ENCODE measurements around the gene CACNA2D2.

GRCh38 chr3:50314342-50314741 lies 189.1 kb downstream of the CACNA2D2 start:
- no peak for TF ChIP-seq RFX5 (IDR thresholded peaks at IDR 0.05; ENCODE audit: low read depth, low read length)
- TF ChIP-seq, protein P1, sequence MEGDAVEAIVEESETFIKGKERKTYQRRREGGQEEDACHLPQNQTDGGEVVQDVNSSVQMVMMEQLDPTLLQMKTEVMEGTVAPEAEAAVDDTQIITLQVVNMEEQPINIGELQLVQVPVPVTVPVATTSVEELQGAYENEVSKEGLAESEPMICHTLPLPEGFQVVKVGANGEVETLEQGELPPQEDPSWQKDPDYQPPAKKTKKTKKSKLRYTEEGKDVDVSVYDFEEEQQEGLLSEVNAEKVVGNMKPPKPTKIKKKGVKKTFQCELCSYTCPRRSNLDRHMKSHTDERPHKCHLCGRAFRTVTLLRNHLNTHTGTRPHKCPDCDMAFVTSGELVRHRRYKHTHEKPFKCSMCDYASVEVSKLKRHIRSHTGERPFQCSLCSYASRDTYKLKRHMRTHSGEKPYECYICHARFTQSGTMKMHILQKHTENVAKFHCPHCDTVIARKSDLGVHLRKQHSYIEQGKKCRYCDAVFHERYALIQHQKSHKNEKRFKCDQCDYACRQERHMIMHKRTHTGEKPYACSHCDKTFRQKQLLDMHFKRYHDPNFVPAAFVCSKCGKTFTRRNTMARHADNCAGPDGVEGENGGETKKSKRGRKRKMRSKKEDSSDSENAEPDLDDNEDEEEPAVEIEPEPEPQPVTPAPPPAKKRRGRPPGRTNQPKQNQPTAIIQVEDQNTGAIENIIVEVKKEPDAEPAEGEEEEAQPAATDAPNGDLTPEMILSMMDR (conservative IDR thresholded peaks at IDR 0.05; ENCODE audit: low read depth, low read length): no peak
- no peak for TF ChIP-seq POLR2A (IDR thresholded peaks at IDR 0.05; ENCODE audit: low read depth, low read length)
- no peak for TF ChIP-seq RCOR1 (IDR thresholded peaks at IDR 0.05; ENCODE audit: insufficient replicate concordance, low read length)
- TF ChIP-seq, protein P2, sequence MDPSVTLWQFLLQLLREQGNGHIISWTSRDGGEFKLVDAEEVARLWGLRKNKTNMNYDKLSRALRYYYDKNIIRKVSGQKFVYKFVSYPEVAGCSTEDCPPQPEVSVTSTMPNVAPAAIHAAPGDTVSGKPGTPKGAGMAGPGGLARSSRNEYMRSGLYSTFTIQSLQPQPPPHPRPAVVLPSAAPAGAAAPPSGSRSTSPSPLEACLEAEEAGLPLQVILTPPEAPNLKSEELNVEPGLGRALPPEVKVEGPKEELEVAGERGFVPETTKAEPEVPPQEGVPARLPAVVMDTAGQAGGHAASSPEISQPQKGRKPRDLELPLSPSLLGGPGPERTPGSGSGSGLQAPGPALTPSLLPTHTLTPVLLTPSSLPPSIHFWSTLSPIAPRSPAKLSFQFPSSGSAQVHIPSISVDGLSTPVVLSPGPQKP (IDR thresholded peaks at IDR 0.05; ENCODE audit: borderline replicate concordance, low read depth, low read length): no peak
- TF ChIP-seq RAD21 (IDR thresholded peaks at IDR 0.05; ENCODE audit: low read length): no peak
- no peak for TF ChIP-seq MAFK (IDR thresholded peaks at IDR 0.05; ENCODE audit: low read depth, low read length)
- TF ChIP-seq CHD1 (IDR thresholded peaks at IDR 0.05; ENCODE audit: low read depth, low read length): no peak
